Measurements from ENCODE around the gene DENND2D.

DENND2D gene

DNA sequence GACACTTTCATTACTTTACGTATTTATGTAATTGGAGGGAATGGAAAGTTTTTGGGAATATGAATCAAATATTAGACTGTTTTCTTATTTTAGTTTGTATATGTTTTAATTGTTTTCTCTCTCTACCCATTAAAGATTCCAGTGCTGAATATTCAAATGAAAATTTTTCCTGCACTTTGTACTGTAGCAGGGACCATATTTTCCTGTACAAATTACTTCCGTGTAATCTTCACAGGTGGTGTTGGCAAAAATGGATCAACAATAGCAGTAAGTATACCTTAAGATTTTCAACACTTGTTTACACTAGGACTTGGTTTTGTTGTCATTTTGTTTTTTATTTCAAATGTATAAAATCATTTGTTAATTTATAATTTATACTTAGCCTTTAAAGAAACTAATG lies 18.4 kb downstream of the DENND2D start:
- no peak for FAIRE-seq

DNA sequence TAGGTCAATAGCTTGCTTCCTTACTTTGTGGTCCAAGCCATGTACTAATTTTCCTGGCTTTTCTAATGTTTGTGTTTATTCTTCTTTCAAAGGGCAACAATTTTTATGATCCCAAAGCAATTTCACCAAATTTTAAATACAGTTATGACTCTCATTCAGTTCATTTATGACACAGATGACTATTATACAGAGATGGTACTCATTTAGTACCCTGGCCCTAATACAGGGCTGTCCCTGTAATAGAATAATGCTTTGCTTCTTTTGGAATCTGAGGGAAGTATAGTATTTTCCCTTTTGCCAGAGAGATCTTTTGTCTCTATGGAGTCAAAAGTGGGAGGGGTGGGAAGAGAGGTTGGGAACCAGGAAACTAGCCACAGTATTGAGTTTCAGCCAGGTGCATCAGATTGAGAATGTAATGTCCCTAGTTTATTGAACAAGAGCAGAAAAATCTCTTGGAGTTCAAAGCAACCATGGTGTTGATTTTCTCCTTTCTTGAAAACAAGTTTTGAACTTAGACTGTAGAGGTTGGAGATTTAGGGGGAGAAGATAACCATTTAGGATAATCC lies 20.4 kb downstream of the DENND2D start:
- FAIRE-seq = no peak
- no peak for DNase-seq (ENCODE audit: low spot score)

More for the DNA sequence above, 18.4 kb downstream of the DENND2D start:
- DNase-seq (ENCODE audit: low spot score) = no peak

DNA sequence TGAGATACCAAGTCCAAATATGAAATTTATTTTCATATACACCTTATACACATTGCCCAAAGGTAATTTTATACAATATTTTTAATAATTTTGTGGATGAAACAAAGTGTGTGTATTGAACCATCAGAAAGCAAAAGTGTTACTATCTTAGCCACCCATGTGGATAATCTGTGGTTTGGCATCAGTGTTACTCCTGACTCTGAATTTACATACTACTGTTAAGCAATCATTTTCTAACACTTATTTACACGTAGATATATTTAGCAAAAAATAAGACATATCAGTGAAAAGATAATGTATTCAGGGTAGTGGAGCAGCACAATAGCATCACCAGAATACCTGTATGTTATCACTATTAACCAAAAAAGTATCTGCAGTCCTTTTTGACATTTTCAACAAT lies 23.8 kb downstream of the DENND2D start:
- FAIRE-seq = no peak

GRCh38 chr1:111175349-111175748 lies 25.1 kb downstream of the DENND2D start:
- DNase-seq (ENCODE audit: low spot score) (no peak), FAIRE-seq (no peak)

More for the DNA sequence above, 23.8 kb downstream of the DENND2D start:
- no peak for DNase-seq (ENCODE audit: low spot score)

DNA sequence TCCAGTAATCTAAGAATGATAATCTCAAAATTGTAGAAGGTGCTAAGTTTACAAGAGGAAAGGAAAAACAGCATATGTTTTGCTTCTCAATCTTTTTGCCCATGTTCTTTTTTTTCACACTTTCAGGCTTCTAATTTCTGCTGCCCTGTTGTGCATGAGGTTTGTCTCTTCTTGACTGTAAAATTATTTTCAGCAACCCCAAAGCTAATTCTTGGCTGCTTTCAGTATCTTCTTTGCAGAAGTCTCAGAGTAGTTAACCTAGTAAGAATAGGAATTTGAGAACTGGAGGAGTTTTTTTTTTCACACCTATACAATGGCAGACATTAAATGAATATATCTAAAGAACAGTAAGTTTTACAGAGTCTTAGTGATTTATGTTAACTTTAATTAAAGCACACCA lies 26.4 kb downstream of the DENND2D start:
- no peak for FAIRE-seq
- DNase-seq (ENCODE audit: low spot score) = no peak

DNA sequence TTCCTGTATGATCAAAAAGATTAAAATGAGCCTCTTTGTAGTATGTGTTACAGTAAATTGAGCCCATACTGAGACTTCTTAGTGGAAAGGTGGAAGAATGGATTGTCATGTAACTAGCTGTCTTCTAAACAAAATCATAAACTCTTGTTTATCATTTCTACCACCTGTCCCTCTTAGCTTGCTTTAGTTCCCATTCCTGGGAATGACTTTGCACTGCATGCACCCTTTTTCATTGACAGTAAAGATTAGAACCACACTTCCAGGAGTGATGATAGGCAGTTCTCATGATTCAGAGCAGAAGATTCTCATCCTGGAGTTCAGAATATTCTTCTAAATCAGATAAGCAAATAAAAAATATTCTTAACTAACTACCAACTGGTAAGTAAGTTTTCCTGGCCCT lies 28.0 kb downstream of the DENND2D start:
- FAIRE-seq (no peak), DNase-seq (ENCODE audit: low spot score) (no peak)

DNA sequence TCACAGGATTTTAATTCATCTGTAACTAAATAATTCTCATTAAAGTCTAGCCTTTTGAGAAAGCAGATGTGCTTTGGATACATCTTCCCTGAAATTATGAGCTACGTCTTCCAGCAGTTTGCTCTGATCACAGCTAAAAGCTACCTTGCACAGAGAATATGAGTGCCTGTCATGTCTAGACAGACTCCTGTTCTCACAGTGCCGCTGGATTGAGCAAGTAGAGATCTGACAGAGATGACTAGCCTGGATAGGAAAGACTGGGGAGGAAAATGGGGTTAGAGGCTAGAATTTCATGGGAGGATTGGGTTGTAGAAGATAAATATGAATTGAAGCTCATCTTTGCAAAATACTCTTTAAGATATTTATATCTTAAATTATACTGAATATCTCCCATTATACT lies 36.3 kb downstream of the DENND2D start:
- DNase-seq (ENCODE audit: low spot score) = no peak
- no peak for FAIRE-seq

GRCh38 chr1:111163363-111163762 lies 37.1 kb downstream of the DENND2D start:
- FAIRE-seq = no peak
- no peak for DNase-seq (ENCODE audit: low spot score)

DNA sequence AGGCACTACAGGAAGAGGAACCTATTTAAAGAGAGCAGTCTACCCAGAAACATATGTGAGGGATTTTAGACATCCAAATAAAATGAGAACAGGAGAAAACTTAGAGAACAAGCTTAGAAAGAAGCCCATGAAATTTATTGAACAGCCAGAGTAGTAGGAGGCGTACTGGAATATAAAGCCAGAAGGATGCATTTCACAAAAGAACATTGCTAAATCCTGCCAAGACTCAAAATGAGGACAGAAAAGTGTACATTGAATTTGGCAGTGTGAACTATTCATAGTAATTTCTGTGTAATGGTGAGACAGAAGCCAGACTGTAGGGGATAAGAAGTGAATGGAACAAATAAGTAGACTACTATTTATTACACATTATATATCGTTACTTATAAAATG lies 38.0 kb downstream of the DENND2D start:
- DNase-seq (ENCODE audit: low spot score) = no peak
- FAIRE-seq = no peak

DNA sequence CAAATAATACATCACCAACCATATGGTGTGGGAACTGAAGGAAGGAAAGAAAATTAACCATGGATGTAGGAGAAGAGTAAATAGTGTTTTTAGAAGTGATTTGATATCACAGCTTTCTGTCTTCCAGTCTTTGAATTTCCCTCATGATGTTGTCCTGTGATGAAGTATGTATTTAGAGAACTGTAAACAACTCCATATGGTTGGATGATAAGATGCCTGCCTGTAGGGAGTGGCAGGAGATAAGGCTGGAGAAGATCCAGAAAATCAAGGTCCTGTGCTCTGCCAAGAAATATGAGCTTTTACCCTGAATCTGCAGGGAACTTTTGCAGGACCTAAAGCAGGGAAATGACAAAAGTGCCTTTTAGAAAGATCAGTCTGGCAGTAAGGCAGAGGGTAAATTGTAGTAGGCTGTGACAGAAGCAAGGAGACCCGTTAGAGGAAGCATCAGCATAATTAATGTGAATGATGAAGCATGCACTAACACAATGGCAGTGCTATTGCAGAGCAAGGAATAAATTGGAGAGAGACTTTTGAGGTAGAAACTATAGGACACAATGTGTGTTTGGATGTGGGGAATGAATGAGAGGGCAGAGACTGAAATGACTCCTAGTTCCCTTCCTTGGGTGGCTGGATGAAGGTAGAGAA lies 38.5 kb downstream of the DENND2D start:
- no peak for DNase-seq (ENCODE audit: low spot score)
- FAIRE-seq = no peak

- FAIRE-seq = no peak
- DNase-seq (ENCODE audit: low spot score) = no peak
Measured at GRCh38 chr1:111157431-111157830, 43.0 kb downstream of the DENND2D start.

- peak; percentile 17 for FAIRE-seq
Measured at GRCh38 chr1:111154021-111154999, 46.1 kb downstream of the DENND2D start.

GRCh38 chr1:111151838-111152237 lies 48.6 kb downstream of the DENND2D start:
- no peak for DNase-seq (ENCODE audit: low spot score)
- no peak for FAIRE-seq

More at GRCh38 chr1:111154021-111154999, 46.1 kb downstream of the DENND2D start:
- DNase-seq (ENCODE audit: low spot score) = no peak

DNA sequence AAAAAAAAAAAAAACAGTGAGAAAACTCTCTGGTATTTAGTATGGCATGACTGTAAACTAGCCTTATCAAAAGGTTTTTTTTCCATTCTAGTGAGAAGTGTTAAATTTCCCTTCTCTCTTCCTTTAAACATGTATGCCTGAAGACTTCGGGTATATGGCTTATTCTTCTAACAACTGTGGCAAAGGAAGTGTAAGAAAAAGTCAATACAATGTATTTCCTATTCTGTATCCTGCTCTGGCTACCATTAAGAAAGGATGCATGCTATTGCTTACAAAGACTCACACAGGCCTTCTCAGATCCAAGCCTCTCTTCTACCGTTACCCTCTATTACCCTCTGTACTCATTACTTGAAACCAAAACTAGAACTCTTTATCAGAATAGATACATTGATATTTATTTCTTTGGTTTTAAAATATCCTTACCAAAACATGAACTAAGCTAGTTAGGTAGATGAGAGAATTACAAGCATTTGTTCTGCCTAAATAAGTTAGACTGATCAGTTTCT lies 52.0 kb downstream of the DENND2D start:
- DNase-seq (ENCODE audit: low spot score) (no peak), FAIRE-seq (no peak)

GRCh38 chr1:111147948-111148347 lies 52.5 kb downstream of the DENND2D start:
- DNase-seq (ENCODE audit: low spot score) = no peak
- FAIRE-seq = no peak

DNA sequence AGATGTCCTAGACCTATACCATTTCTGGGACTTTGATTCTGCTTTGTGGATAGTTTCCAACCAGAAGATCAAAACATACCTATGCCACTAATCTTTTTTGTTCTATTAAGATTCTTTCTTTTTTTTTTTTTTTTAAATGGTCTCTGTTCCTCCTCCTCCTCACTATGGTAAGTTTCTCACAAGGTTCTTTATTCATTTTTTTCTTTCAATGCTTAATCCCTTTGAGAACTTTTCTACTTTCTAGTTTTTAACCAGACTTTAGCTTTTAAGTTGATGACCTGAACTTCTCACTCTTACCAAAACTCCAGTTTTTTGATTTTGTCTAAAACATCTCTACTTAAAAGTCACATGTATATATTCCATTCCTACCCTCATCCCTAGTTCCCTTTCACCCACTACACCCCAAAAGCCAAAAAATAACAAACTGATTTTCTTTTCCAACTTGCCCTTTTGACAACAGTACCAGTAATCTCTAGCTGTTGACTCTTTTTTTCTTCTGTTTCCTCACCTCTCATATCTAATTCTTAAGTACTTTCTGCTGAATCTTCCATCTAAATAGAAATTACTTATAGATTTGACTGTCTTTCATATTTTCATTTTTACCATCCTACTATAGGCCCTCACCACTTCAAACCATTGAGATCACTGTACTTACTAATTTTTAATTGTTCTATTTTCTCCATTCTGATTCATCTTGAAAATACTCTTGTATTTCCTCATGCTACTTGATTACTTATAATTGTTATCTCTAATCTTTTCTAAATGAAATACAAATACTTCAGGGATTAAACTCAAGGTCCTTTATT lies 54.3 kb downstream of the DENND2D start:
- FAIRE-seq = no peak
- DNase-seq (ENCODE audit: low spot score) = no peak

DNA sequence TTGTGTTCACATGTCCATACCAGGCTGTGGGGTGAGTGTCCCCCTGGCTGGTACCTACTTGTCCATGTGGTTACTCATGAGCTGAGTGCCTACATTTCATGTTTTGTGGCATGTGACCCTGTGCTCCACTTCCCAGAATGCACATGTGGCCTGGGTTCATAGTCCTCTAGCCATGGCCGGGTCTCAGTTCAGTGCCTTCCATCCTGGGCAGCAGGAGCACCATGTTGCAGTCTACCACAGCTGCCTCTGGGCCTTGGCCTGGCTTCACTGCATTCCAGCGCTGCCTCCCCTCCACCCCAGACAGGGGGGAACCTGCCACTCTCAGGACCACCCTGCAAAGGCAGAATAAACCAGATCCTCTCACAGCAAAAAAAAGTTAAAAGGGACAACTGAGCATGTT lies 54.9 kb downstream of the DENND2D start:
- no peak for FAIRE-seq

GRCh38 chr1:111142356-111142975 lies 58.0 kb downstream of the DENND2D start:
- no peak for DNase-seq (ENCODE audit: low spot score)
- FAIRE-seq = peak; percentile 48

More for the DNA sequence above, 54.9 kb downstream of the DENND2D start:
- no peak for DNase-seq (ENCODE audit: low spot score)

DNA sequence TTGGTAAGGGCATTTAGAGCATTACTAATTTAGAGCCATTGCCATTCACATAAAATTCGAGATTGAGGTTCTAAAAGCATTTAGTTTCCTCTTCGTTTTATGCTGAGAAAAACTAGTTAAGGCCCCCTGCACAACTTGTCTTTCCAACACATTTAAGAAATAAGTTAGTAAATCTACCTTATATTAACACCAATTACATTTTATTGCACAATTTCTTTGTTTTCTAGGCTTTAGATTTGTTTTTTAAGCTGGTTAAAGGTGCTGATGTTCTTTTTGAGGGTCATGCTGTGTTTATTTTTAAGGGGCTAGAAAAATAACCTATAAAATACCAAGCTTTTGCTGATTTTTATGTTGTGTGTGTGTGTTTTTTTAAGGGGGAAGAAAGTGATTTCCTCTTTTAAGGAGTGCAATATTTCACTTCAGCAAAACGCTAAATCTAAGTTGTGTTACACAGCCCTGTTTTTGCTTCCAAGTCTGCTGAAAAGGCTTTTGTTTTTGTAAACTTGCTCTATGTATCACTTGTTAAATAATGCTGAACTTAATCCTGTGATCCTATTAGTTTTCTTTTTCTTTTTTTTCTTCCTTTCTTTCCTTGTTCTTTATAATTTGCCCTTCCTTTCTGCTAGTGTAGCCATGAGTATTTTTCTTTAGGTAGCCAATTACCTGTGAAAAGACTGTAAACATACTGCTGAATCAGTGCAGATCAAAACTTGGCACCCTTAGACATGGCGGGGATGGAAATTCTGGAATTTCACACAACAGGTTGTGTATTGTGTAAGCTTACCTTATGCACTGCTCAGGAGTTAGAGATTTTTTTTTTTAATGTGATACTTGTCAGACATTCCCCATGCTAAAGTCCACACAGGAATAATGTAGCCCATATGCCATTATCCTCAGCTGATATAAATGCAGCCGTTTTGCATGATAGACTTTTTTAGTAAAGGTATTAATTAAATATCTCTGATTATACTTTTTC lies 58.9 kb downstream of the DENND2D start:
- no peak for FAIRE-seq
- DNase-seq (ENCODE audit: low spot score) = no peak

DNA sequence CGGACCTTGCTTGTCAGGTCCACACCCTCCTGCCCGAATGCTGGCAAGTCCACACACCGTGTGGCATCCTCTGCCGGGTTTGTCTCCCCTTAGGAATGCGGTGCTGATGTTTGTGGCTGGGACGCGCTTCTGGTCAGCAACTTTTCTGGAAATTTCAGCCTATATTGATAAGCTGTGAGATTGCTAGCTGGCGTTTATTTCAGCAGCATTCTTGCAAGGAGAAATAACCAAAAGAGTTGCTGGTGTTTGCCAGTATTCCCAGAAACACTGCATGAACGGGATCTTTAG lies 59.8 kb downstream of the DENND2D start:
- FAIRE-seq = no peak

More for the DNA sequence above, 59.8 kb downstream of the DENND2D start:
- DNase-seq (ENCODE audit: low spot score) = peak; percentile 81
